Measurements from ENCODE around the gene C20orf202.

Gene C20orf202

GRCh38 chr20:1184638-1185315 lies 18.5 kb upstream of the C20orf202 start, which contains the start of gene TMEM74B:
Gene TMEM74B, minus strand, starts transcription at chr20:1184981. Its CDS starts 1,180 bp downstream, at chr20:1183801.
- DNase-seq = no peak

GRCh38 chr20:1185316-1185741 lies 17.9 kb upstream of the C20orf202 start:
- DNase-seq = no peak

DNA sequence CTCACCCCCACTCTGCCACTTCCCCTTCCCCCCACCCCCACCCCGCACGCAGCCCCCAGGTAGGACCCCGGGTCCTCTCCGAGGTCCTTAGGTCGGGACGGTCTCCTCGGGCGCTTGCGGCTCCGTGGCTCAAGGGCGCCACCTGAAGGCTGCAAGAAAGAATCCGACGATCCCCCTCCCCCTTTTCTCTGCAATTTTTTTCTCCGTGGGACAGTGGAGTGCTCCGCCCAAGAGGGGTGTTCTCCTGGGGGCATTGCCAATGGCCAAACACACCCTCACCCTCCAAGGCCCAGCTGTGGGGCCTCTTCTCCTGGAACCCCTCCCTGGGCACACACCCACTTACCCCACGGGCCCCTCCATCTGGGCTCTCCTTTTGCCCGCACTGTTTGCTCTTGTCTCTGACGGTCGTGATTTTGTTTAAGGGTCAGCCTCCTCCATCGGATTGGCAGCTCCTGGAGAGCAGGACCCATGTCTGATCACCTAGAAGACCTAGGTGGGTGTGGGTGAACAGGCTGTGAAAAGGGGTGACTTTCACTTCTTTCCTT lies 17.4 kb upstream of the C20orf202 start:
- DNase-seq = peak in 1 of 2 experiments; percentile 37

- no peak for DNase-seq
Measured at GRCh38 chr20:1186367-1186991, 16.8 kb upstream of the C20orf202 start.

GRCh38 chr20:1187605-1188171 lies 15.6 kb upstream of the C20orf202 start:
- DNase-seq = no peak

- DNase-seq = no peak
Measured at GRCh38 chr20:1188347-1188746, 14.9 kb upstream of the C20orf202 start.

GRCh38 chr20:1189827-1190226 lies 13.4 kb upstream of the C20orf202 start:
- no peak for DNase-seq

DNA sequence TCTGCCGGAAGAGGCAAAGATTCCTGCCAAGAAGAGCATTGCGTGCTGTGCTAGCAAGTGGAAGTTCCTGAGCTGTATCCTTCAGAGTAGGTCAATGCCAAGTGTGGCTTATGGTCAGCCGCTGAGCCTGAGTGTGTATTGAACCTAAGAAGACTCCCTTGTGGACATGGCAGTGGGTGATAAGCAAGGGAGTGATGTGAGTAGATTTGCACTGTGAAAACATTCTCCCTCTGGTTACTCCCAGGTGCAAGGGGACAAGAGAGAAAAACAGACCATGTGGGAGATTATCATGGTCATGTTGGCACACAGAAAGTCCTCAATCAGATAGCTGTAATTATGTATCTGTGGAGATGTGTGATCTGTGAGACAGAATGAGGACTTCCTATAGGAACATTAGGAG lies 12.4 kb upstream of the C20orf202 start:
- no peak for DNase-seq

GRCh38 chr20:1191299-1191698 lies 12.0 kb upstream of the C20orf202 start:
- no peak for DNase-seq

- DNase-seq = no peak
Measured at GRCh38 chr20:1195226-1195625, 8.0 kb upstream of the C20orf202 start.

DNA sequence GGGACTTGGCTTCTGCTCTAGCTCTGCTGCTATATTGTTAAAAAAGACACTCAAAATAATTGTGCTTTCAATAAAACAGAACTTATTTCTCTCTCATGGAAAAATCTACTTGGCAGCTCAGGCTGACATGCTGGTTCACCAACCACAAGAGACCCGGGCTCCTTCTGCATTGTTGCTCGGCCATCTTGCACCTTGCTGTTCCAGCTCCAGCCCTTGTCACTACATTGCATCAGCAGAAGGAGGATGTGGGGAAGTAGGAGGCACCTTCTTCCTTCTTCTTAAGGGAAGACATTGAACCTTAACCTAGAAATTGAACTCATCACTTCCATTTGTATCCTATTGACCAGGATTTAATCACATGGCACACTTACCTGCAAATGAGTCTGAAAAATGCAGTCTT lies 6.6 kb upstream of the C20orf202 start:
- no peak for DNase-seq

- no peak for DNase-seq
Measured at GRCh38 chr20:1197801-1198200, 5.5 kb upstream of the C20orf202 start.

- no peak for DNase-seq
Measured at GRCh38 chr20:1198751-1199150, 4.5 kb upstream of the C20orf202 start.

GRCh38 chr20:1199212-1199873 lies 3.9 kb upstream of the C20orf202 start:
- DNase-seq = no peak

GRCh38 chr20:1199964-1200363 lies 3.3 kb upstream of the C20orf202 start:
- DNase-seq = no peak

DNA sequence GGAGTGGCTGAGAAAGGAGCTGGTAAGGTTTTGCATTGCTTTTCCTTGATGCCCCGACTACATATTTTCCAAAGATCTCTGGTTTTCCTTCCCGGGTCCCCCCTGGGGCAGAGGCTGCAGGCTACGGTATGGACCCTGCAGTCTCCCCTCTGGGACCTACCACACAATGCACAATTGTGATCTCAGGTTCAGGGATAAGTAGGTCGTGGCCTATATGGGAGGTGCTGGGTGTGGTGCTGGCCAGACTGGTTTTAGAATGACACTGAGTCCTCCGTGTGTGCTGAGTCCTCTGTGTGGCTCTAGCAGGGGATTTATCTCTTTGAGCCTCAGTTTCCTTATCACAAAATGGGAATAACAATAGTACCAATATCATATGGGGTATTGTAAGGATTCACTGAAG lies 376 bp downstream of the C20orf202 start:
- DNase-seq = no peak

DNA sequence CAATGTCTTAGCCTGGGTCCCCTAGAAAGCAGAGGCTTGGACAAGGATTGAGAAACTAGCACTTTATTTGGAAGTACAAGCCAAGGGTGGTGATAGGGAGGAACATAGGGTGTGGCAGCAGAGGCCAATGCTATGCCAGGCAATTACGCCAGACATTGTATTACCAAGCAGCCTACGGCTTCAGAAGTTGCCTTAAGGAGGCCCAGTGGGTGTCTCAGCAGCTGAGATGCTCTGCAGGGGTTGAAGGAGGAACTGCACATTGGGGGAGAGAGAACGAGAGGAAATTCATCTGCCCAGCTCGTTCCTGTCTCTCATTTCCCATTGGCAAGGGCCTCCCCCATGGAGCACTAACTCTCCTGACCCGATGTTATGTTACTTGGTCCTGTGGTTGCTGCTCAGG lies 859 bp downstream of the C20orf202 start:
- DNase-seq = no peak

- DNase-seq = no peak
Measured at GRCh38 chr20:1204576-1204975, 1.3 kb downstream of the C20orf202 start.

DNA sequence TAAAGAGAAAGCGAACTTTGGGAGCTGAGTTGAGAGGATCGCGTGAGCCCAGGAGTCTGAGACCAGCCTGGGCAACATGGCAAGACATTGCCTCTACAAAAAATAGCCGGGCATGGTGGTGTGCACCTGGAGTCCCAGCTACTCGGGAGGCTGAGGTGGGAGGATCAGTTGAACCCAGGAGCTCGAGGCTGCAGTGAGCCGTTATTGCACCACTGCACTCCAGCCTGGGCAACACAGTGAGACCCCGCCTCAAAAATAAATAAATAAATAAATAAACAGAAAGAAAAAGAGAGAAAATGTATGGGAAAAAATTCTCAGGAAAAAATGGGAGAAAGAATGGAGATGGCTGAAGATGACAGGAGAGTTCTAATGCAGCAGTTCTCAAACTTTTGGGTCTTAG lies 2.5 kb downstream of the C20orf202 start:
- no peak for DNase-seq

GRCh38 chr20:1206366-1207148 lies 3.3 kb downstream of the C20orf202 start:
- no peak for DNase-seq

DNA sequence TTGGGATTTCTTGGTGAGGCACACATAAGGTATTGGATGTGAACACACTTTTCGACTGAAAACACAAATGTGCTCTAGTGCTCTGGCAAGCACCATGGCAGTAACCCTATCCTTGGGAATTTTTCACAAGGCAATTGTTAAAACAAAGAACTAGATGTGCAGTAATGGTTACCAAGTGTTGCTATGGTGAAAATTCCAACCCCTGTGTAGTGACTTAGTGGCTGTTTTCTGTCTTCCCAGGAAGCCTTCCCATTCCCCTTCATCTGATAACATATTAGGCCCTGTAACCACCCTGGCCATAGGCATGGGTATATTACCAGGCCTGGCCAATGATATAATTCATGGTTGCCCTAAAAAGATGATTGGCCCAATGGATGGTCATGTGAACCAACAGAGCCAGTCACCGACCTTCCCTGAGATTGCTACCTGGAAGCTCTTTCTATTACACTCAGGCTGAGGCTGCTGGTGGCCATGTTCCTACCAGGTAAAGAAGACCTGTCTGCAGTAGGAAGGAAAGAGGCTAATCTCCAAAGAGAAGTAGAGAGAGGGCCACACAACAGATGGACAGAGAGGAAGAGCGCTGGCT lies 4.1 kb downstream of the C20orf202 start:
- no peak for DNase-seq

All from NCI-H2081 (cell line).